Esophagus mucosa (tissue), 1 donor: Measurements from ENCODE around the gene PRDX2. TPM values are rescaled to one million over a fixed set of nuclear protein-coding genes. Genes with fewer than 3 reads are reported as not detected.

Experiments
- ATAC-seq: fragments of 200-7000 bp; cut with Tn5 transposase; one replicate; pipeline ENCODE4 v1.9.1; 2020
- total RNA-seq: library from RNA; stranded (reverse); gene quantifications from one replicate; pipeline ENCODE4 v1.2.4, GENCODE V29; 2023
- donor health status: DM: yes; HTN: yes; CAD: no.

Gene PRDX2
- total RNA-seq, 1 donor from 2014 or later: 304 TPM

- ATAC-seq: no peak
Measured at GRCh38 chr19:12779162-12779993, 22.2 kb downstream of the PRDX2 start.

GRCh38 chr19:12778905-12779161 is 22.8 kb downstream of the PRDX2 start:
- no peak for ATAC-seq

GRCh38 chr19:12778017-12778904 is 23.3 kb downstream of the PRDX2 start:
- peak; percentile 13 for ATAC-seq

- ATAC-seq: peak; percentile 30
Measured at GRCh38 chr19:12777217-12778016, 24.2 kb downstream of the PRDX2 start.

GRCh38 chr19:12774588-12775555 is 26.7 kb downstream of the PRDX2 start, which contains the start of gene HOOK2:
Gene HOOK2 (minus strand): TSS chr19:12775552. CDS start chr19:12775449, 103 bp downstream.
- ATAC-seq: peak; percentile 83

GRCh38 chr19:12773571-12773970 is 28.0 kb downstream of the PRDX2 start:
- no peak for ATAC-seq

- ATAC-seq: no peak
Measured at GRCh38 chr19:12772323-12772722, 29.3 kb downstream of the PRDX2 start.

GRCh38 chr19:12770922-12771321 is 30.7 kb downstream of the PRDX2 start:
- ATAC-seq: no peak

- ATAC-seq: no peak
Measured at GRCh38 chr19:12769689-12770088, 31.9 kb downstream of the PRDX2 start.

- ATAC-seq: no peak
Measured at GRCh38 chr19:12767666-12768065, 33.9 kb downstream of the PRDX2 start.

- no peak for ATAC-seq
Measured at GRCh38 chr19:12767150-12767549, 34.5 kb downstream of the PRDX2 start.

- peak; percentile 83 for ATAC-seq
Measured at GRCh38 chr19:12766051-12766521, 35.5 kb downstream of the PRDX2 start.

GRCh38 chr19:12764698-12765097 is 36.9 kb downstream of the PRDX2 start:
- no peak for ATAC-seq

GRCh38 chr19:12763100-12763499 is 38.5 kb downstream of the PRDX2 start:
- ATAC-seq: no peak

GRCh38 chr19:12759686-12760085 is 41.9 kb downstream of the PRDX2 start:
- ATAC-seq: no peak

GRCh38 chr19:12757544-12758274 is 43.9 kb downstream of the PRDX2 start:
- ATAC-seq: peak; percentile 76

GRCh38 chr19:12756150-12756883 is 45.3 kb downstream of the PRDX2 start:
- no peak for ATAC-seq

- ATAC-seq: no peak
Measured at GRCh38 chr19:12754465-12755196, 47.0 kb downstream of the PRDX2 start.

GRCh38 chr19:12752056-12752781 is 49.4 kb downstream of the PRDX2 start:
- ATAC-seq: no peak
